Uterus (tissue), 4 donors: Measurements from ENCODE around the gene ABCC8. TPM values are rescaled to one million over a fixed set of nuclear protein-coding genes. Genes with fewer than 3 reads are reported as not detected.

Experiments
- DNase-seq, 2 donors: peaks; one replicate each; pipeline ENCODE4 v3.0.0-alpha.2; 2019 to 2020
- H3K27ac ChIP-seq, 2 donors: fragments of 200-600 bp; sonication (generic); 1 replicate in 1 of 2; 2 replicates in 1 of 2; pipeline ENCODE4 v1.5.1; 2016 to 2018
- H3K27me3 ChIP-seq, 2 donors: fragments of 200-600 bp; sonication (generic); one replicate each; pipeline ENCODE4 v1.5.1; 2018 to 2019; ENCODE audit warnings: control low read depth in 1 of 2
- H3K36me3 ChIP-seq, 2 donors: fragments of 200-600 bp; sonication (generic); one replicate each; pipeline ENCODE4 v1.5.1; 2019; ENCODE audit warnings: control low read depth in 1 of 2
- H3K4me1 ChIP-seq, 2 donors: fragments of 200-600 bp; sonication (generic); one replicate each; pipeline ENCODE4 v1.5.1; 2018 to 2019; ENCODE audit warnings: control low read depth in 1 of 2
- H3K4me3 ChIP-seq, 2 donors: fragments of 200-600 bp; sonication (generic); 1 replicate in 1 of 2; 2 replicates in 1 of 2; pipeline ENCODE4 v1.5.1; 2018 to 2019; ENCODE audit warnings: mild to moderate bottlenecking in 1 of 2
- H3K9me3 ChIP-seq, 2 donors: fragments of 200-600 bp; sonication (generic); one replicate each; pipeline ENCODE4 v1.5.1; 2019; ENCODE audit warnings: control low read depth in 1 of 2
- POLR2A ChIP-seq, 2 donors: fragments of 450-650 bp; IDR thresholded peaks; one replicate each; pipeline ENCODE4 v1.6.1; 2016; ENCODE audit warnings: antibody characterized with exemption in 2 of 2, mild to moderate bottlenecking in 1 of 2, moderate library complexity in 1 of 2
- intact Hi-C: fragments of 100-400 bp; cut with DNase I; formaldehyde crosslinking; loops from one replicate; pipeline ENCODE4 v1.15.1; 2023; ENCODE audit warnings: low total_unique reads
- total RNA-seq, 4 donors: library from RNA; depleted of rRNA in 3 of 4; stranded (reverse); fragments of >200 nt in 3 of 4; gene quantifications; one replicate each; pipeline versions ENCODE4 v1.1.0 to v1.2.4, GENCODE V29; 2014 to 2023
- TF ChIP-seq, protein P1 (sequence below), 4 experiments: fragments of 200-600 bp in 2 of 4; fragments of 450-650 bp in 2 of 4; sonication (generic) in 2 of 4; IDR thresholded peaks; one replicate each; pipeline ENCODE4 v1.5.1; 2016 to 2019; ENCODE audit warnings: antibody characterized with exemption in 4 of 4, mild to moderate bottlenecking in 2 of 4, moderate library complexity in 1 of 4
- donor health status: DM: yes; HTN: yes; CAD: no.

Gene ABCC8
- total RNA-seq, 4 donors from 2014 or later: under 0.01 to 5.5 (median 1.9) TPM; not detected in 1

DNA sequence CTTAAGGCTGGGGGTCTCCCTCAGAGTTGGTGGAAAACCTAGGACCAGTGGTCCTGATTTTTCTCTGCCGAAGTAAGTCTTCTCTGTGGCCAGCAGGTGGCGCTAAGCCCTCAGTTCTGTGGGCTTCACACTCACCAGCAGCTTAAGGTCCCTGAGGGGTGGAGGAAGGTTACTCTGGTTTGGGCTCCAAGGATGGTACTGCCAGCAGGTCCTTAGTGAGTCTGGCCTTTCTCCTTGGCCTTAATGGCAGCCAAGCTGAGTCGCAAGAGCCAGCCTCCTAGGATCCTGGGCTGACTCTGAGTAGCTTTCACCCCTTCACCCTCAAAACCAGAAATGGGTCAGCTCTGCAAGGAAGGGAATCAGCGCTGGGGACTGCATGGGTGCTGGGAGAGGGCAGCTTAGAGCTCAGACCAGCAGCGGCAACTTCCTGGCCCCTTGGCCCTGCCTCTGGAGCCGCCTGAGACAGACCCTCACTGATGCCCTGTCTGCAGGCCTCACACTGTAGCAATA is 92.6 kb downstream of the ABCC8 start:
- H3K36me3 ChIP-seq: no peaks in the 10 kb centered on the region
- DNase-seq: peak; percentile 63 to 75
- no peak overlapping the region for H3K4me3 ChIP-seq
- no peak for TF ChIP-seq POLR2A (IDR thresholded peaks at IDR 0.05)
- TF ChIP-seq, protein P1, sequence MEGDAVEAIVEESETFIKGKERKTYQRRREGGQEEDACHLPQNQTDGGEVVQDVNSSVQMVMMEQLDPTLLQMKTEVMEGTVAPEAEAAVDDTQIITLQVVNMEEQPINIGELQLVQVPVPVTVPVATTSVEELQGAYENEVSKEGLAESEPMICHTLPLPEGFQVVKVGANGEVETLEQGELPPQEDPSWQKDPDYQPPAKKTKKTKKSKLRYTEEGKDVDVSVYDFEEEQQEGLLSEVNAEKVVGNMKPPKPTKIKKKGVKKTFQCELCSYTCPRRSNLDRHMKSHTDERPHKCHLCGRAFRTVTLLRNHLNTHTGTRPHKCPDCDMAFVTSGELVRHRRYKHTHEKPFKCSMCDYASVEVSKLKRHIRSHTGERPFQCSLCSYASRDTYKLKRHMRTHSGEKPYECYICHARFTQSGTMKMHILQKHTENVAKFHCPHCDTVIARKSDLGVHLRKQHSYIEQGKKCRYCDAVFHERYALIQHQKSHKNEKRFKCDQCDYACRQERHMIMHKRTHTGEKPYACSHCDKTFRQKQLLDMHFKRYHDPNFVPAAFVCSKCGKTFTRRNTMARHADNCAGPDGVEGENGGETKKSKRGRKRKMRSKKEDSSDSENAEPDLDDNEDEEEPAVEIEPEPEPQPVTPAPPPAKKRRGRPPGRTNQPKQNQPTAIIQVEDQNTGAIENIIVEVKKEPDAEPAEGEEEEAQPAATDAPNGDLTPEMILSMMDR (IDR thresholded peaks at IDR 0.05): peak; percentile 82 to 88 (median 86)
- no peaks in the 10 kb centered on the region for H3K9me3 ChIP-seq
- H3K27me3 ChIP-seq: no peaks in the 10 kb centered on the region
- H3K4me1 ChIP-seq: peaks cover 0 to 5% of the 10 kb centered on the region in 2 donors
- intact Hi-C loops: loop anchor here (5.0 kb wide), 1 partner anchor 123 kb away; no protein-coding TSS in a partner anchor
- H3K27ac ChIP-seq: no peak overlapping the region

DNA sequence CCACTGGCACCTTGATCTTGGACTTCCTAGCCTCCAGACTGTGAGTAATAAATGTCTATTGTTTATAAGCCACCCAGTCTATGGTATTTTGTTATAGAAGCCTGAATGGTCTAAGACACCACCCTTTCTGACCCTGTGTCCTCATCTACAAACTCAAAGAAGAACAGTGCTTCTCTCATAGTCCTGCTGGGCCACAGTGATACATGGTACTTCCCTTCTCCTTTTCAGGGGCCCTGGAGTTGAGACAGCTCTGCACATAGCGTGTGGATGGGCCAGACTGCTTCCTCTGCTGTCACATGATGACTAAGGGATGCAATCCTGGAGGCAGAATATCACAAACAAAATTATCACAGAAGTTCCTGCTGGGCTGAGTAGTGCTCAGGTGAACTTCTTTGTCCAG is 93.2 kb downstream of the ABCC8 start:
- H3K27ac ChIP-seq: no peak overlapping the region
- no peaks in the 10 kb centered on the region for H3K36me3 ChIP-seq
- no peaks in the 10 kb centered on the region for H3K27me3 ChIP-seq
- no peaks in the 10 kb centered on the region for H3K9me3 ChIP-seq
- peaks cover 0 to under 1% of the 10 kb centered on the region in 2 donors for H3K4me1 ChIP-seq
- TF ChIP-seq, protein P1 (IDR thresholded peaks at IDR 0.05): no peak
- no peak for TF ChIP-seq POLR2A (IDR thresholded peaks at IDR 0.05)
- no peak overlapping the region for H3K4me3 ChIP-seq
- intact Hi-C loops: loop anchor here (5.0 kb wide), 1 partner anchor 124 kb away; no protein-coding TSS in a partner anchor
- no peak for DNase-seq

DNA sequence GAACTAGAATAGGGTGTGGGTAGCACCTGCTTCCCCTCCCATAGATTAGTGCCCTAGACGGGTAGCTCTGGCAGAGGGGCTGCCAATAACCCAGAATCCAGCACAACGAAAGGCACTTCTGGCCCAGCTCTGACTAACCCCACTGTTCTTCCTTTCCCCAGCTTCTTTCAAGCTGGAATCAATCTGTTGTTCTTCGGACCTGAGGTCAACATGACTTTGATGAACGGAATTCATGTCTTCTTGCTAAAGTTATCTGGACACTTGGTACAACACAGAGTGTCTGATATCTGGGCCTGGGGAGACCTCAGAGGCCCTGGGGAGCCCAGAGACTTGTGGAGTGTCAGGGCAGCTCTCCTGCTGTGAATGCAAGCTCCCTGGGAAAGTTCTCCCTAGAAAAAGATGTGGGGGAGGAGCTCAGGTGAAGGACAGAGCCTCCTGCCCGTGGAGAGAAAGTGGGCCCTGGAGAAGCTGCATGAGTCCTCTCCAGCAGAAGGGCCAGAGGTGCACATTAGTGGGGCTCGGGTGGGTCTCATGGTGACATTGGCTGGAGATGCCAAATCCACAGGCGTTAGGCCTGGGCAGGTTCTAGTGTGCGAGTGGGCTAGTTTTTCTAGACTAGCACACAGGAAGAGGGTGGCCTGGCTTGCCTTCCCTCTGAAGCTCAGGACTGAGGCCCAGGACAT is 94.5 kb downstream of the ABCC8 start:
- Histone ChIP-seq H3K36me3 (no peaks in the 10 kb centered on the region), H3K27ac (no peak overlapping the region), H3K4me1 (no peaks in the 10 kb centered on the region), H3K27me3 (no peaks in the 10 kb centered on the region), H3K9me3 (no peaks in the 10 kb centered on the region), H3K4me3 (no peak overlapping the region)
- DNase-seq: no peak
- intact Hi-C loops: loop anchor here (5.0 kb wide), 1 partner anchor 125 kb away; no protein-coding TSS in a partner anchor
- TF ChIP-seq, protein P1 (IDR thresholded peaks at IDR 0.05): no peak
- no peak for TF ChIP-seq POLR2A (IDR thresholded peaks at IDR 0.05)

DNA sequence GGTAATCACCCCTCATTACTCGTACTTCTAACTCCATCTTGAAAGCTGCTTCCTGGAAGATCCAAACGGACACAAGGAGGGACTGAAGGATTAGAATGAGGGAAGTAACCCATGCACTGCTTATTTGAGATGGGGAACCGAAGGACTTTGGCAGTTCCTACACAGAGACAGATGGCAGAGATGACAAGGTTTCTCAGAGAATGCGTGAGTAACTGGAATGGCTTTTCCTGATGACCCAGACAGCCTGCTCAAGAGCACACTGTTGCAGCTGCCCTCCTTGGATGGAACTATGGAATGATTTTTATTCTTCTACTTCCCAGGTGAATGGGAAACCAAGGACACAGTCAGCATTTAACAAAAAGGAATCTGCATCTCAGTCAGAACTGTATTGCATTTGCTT is 95.5 kb downstream of the ABCC8 start:
- intact Hi-C loops: loop anchor here (5.0 kb wide), 1 partner anchor 126 kb away; no protein-coding TSS in a partner anchor
- DNase-seq: no peak
- no peaks in the 10 kb centered on the region for H3K36me3 ChIP-seq
- H3K27me3 ChIP-seq: no peaks in the 10 kb centered on the region
- TF ChIP-seq, protein P1 (IDR thresholded peaks at IDR 0.05): no peak
- no peak for TF ChIP-seq POLR2A (IDR thresholded peaks at IDR 0.05)
- H3K27ac ChIP-seq: no peak overlapping the region
- no peaks in the 10 kb centered on the region for H3K9me3 ChIP-seq
- H3K4me1 ChIP-seq: no peaks in the 10 kb centered on the region
- no peak overlapping the region for H3K4me3 ChIP-seq
